ENCODE measurements around the gene NLRP9.

Gene NLRP9

GRCh38 chr19:55660991-55661390 is 77.2 kb downstream of the NLRP9 start:
- TF ChIP-seq POLR2AphosphoS5 (IDR thresholded peaks at IDR 0.05; ENCODE audit: low read depth, low read length) = no peak
- TF ChIP-seq TAF1 (IDR thresholded peaks at IDR 0.05; ENCODE audit: borderline replicate concordance, insufficient read depth, low read length) = no peak
- no peak for TF ChIP-seq FOXP2 (optimal IDR thresholded peaks at IDR 0.05; ENCODE audit: borderline replicate concordance, extremely low read depth, extremely low read length, insufficient read depth)
- TF ChIP-seq SIN3A (IDR thresholded peaks at IDR 0.05; ENCODE audit: borderline replicate concordance, insufficient read depth, low read length) = no peak
- no peak for TF ChIP-seq REST (IDR thresholded peaks at IDR 0.05; ENCODE audit: insufficient read depth in 1 of 2, low read depth in 2 of 2, low read length in 2 of 2)

- TF ChIP-seq FOXP2 (optimal IDR thresholded peaks at IDR 0.05; ENCODE audit: borderline replicate concordance, extremely low read depth, extremely low read length, insufficient read depth) (no peak), POLR2AphosphoS5 (IDR thresholded peaks at IDR 0.05; ENCODE audit: low read depth, low read length) (no peak), TAF1 (IDR thresholded peaks at IDR 0.05; ENCODE audit: borderline replicate concordance, insufficient read depth, low read length) (no peak), SIN3A (IDR thresholded peaks at IDR 0.05; ENCODE audit: borderline replicate concordance, insufficient read depth, low read length) (no peak), REST (IDR thresholded peaks at IDR 0.05; ENCODE audit: insufficient read depth in 1 of 2, low read depth in 2 of 2, low read length in 2 of 2) (no peak)
Measured at GRCh38 chr19:55660404-55660803, 77.8 kb downstream of the NLRP9 start.

- TF ChIP-seq TAF1 (IDR thresholded peaks at IDR 0.05; ENCODE audit: borderline replicate concordance, insufficient read depth, low read length) (no peak), REST (IDR thresholded peaks at IDR 0.05; ENCODE audit: insufficient read depth in 1 of 2, low read depth in 2 of 2, low read length in 2 of 2) (no peak), SIN3A (IDR thresholded peaks at IDR 0.05; ENCODE audit: borderline replicate concordance, insufficient read depth, low read length) (no peak), POLR2AphosphoS5 (IDR thresholded peaks at IDR 0.05; ENCODE audit: low read depth, low read length) (no peak)
Measured at GRCh38 chr19:55659822-55660221, 78.4 kb downstream of the NLRP9 start.

GRCh38 chr19:55658846-55659459 is 79.2 kb downstream of the NLRP9 start:
- no peak for TF ChIP-seq REST (IDR thresholded peaks at IDR 0.05; ENCODE audit: insufficient read depth in 1 of 2, low read depth in 2 of 2, low read length in 2 of 2)
- no peak for TF ChIP-seq SIN3A (IDR thresholded peaks at IDR 0.05; ENCODE audit: borderline replicate concordance, insufficient read depth, low read length)
- TF ChIP-seq TAF1 (IDR thresholded peaks at IDR 0.05; ENCODE audit: borderline replicate concordance, insufficient read depth, low read length) = no peak
- TF ChIP-seq FOXP2 (optimal IDR thresholded peaks at IDR 0.05; ENCODE audit: borderline replicate concordance, extremely low read depth, extremely low read length, insufficient read depth) = no peak
